Measurements from ENCODE around the gene ATF6B. TPM values are rescaled to one million over a fixed set of nuclear protein-coding genes. Genes with fewer than 3 reads are reported as not detected.
"Not testable (repeated sequence)": the region's sequence is repeated elsewhere in the genome, so short reads cannot be mapped to it uniquely, and the experiment has no call there.

ATF6B gene
- total RNA-seq, 1 donor from 2014 or later, result 40.8 TPM

DNA sequence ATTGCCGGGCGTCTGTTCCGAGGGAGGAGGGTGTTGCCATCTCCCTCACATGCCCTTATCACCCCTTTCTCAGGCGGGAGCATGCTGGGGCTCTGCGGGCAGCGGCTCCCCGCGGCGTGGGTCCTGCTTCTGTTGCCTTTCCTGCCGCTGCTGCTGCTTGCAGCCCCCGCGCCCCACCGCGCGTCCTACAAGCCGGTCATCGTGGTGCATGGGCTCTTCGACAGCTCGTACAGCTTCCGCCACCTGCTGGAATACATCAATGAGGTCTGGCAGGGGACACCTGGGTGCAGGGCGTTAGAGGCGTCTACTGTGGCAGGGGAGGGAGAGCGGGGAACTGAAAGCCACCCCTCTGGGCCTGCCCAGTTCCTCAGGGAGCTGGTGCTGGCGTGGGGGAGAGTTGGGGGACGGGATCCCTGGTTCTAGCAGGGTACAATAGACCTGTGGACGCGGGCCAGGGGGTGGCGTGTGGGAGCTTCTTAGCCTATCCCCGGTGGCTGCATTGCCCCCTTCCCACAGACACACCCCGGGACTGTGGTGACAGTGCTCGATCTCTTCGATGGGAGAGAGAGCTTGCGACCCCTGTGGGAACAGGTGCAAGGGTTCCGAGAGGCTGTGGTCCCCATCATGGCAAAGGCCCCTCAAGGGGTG is 26.6 kb upstream of the ATF6B start:
- peak; percentile 90 for DNase-seq

- peak; percentile 98 for DNase-seq
Observed at GRCh38 chr6:32153564-32154513, 25.8 kb upstream of the ATF6B start, which contains the start of gene PPT2. Gene PPT2 (plus strand): TSS chr6:32154141. CDS start chr6:32154595, 454 bp downstream.

- DNase-seq, result peak; percentile 52
Observed at GRCh38 chr6:32152769-32153563, 24.9 kb upstream of the ATF6B start.

- DNase-seq, result peak; percentile 41
Observed at GRCh38 chr6:32151863-32152768, 24.1 kb upstream of the ATF6B start, which contains the start of gene PRRT1. Gene PRRT1 (minus strand): TSS chr6:32151939. CDS start chr6:32151827, 112 bp downstream.

- no peak for DNase-seq
Observed at GRCh38 chr6:32151181-32151862, 23.3 kb upstream of the ATF6B start.

- DNase-seq, result no peak
Observed at GRCh38 chr6:32149932-32150870, 22.2 kb upstream of the ATF6B start.

DNA sequence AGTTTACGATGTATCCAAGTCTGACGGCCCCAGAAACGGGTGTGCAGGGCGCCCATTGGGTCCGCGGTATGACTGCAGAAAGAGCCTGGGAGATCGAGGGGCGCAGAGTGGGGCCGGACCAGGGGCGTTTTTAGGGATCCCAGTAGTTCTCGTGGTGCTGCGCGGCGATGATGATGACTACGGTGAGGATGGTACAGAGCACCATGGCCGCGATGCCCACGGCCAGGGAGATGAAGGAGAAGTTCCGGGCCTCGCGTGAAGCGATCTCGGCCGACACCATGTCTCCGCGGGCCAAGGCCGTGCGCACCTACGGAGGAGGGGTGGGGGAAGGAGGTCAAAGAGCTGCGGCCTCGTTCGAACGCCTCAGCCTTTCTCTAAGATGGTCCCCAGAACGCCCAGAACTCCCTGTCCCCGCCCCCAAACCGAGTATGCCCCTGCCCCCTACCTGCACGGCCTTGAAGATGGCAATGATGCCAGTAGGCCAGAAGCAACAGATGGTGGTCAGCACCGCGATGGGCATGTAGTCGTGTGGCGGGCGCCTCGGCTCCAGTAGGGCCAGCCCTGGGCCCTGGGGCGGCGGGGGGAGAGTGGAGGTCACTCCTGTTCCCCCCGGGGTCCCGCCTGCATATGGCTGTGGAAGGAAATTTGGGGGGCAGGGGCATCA is 21.2 kb upstream of the ATF6B start:
- DNase-seq, result no peak

GRCh38 chr6:32148289-32149091 is 20.4 kb upstream of the ATF6B start:
- peak; percentile 79 for DNase-seq

DNA sequence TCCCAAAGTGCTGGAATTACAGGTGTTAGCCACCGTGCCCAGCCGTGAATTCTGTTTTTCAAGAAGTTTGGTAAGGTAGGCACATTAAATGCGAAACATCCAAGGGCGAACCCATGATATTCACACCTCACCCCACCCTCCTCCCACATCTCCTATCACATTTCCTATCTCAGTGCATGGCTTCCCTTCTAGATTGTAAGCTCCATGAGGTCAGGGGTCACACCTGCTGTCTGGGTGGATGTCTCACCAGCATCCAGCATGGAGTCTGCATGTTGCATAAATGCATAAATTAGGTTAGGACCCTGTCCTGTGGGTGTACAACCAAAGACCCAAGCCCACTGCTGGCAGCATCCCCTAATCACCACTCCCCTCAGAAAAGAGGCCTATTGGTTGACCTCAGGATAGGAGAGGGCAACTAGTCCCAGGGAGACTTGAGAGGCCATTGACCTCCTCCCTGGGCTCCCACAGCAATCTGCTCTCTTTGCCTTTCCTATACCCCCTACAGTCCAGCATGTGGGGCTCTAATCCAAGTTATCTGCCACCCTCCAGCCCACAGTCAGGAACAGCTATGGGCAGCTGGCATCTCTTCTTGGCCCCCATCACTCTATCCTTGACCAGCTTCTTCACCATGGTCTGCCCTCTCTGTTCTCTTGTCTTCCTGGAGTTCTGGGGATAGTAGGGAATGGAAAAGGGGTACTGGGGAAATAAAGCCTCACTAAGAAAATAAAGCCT is 19.5 kb upstream of the ATF6B start:
- DNase-seq, result no peak

- no peak for DNase-seq
Observed at GRCh38 chr6:32146687-32147086, 18.6 kb upstream of the ATF6B start.

GRCh38 chr6:32146287-32146686 is 18.2 kb upstream of the ATF6B start:
- no peak for DNase-seq

DNA sequence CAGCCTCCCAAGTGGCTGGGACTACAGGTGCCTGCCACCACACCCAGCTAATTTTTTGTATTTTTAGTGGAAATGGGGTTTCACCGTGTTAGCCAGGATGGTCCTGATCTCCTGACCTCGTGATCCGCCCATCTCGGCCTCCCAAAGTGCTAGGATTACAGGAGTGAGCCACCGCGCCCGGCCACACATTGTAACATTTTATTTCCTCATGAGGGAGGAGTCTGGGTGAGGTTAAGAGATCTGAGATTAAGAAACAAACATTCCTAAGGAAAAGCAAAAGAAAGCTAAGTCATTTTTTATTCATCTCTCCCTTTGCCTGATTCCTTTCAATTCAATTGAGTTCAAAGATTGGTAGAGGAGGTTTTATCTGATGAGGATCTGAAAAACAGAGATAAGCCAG is 16.2 kb upstream of the ATF6B start:
- DNase-seq, result not testable (repeated sequence)

GRCh38 chr6:32140420-32141046 is 12.5 kb upstream of the ATF6B start:
- DNase-seq, result no peak

DNA sequence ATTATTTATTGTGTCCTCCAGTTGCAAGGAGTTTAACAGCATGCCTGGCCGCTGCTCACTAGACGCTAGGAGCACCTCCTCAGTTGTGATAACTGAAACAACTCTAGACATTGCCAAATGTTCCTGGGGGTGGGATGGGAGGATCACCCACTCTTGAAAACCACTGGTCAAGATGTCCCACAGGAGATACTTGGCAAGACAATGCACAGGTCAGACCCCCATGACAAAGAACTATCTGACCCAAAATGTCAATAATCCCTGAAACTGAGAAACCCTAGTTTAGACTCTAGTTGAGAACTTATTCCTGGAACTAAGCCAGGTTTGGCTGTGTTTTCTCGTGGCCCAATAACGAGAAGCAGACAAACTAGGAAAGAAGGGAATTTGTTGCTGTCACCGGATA is 11.5 kb upstream of the ATF6B start:
- DNase-seq, result no peak

DNA sequence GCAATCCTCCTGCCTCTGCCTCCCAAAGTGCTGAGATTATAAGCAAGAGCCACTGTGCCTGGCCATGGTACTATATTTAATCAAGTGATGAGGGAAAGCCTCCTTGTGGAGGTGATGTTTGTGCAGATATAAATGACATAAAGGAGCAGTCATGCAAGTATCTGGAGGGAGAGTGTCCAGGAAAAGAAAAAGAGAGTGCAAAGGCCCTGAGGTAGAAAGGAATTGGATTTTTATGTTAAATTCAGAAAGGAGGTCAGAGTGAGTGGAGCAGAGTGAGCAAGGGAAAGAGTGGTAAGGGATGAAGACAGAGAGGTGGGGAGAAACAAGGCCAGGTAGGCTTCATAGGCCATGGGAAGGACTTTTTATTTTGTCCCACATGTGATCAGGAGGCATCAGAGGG is 9.4 kb upstream of the ATF6B start:
- no peak for DNase-seq

DNA sequence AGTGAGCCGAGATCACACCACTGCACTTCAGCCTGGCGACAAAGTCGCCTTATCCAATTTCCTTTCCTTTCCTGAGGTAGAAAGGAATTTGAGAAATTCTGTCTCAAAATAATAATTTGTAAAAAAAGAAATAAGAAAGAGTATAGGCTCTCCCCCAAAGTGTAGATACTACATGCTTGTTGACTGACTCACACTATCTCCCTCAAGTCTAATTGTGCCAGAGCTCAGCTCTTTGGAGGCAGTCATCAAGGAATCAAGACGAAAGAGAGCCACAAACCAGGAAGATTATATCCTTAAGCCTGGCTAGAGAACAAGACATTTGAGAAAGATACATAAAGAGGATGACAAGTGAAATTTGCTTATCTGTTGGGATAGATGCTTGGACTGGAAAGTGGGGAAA is 5.7 kb upstream of the ATF6B start:
- DNase-seq, result no peak

DNA sequence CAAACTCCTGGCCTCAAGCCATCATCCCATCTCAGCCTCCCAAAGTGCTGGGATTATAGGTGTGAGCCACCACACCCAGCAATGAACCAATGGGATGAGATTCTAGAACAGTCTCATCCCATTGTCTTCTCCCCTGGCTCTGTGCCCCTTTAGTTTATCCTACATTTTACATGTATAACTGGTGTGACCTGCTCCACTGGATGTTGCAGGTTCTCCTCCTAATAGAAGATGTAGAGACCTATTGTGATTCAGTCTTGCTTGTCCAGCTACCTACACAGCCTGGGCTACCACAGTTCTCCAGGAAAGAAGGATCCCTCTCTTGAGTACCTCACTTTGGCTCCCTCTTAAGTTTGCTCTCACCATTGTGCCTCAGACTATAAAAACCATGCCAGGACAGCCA is 4.1 kb upstream of the ATF6B start:
- DNase-seq, result no peak
